COLO829 (cell line): ENCODE data around the gene RNF145.
A peak's percentile ranks its signal among the peaks of the same experiment; 100 is the strongest.
"Not testable (repeated sequence)": the region's sequence is repeated elsewhere in the genome, so short reads cannot be mapped to it uniquely, and the experiment has no call there.

ENCODE experiments used
- DNase-seq: peaks from one replicate; pipeline ENCODE4 v3.0.0; 2012; ENCODE audit warnings: low spot score

The RNF145 gene

DNA sequence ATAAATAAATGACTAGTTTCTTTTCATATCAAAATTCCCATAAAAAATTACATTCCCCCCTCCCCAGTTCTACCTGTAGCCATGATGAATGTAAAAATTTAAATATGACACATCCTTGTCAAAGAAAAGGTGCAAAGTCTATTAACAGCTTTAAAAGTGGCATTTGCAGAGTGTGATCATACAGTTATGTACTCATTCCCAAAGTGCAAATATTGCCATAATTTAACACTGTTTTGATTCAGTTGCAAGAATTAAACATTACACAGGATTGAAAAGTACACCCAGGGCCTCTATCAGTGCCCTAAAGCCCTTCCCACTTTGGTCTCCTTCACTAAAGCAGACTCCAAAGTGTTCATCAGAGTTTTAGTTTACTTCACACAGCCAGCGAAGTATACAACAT lies 51.8 kb downstream of the RNF145 start:
- DNase-seq = no peak

DNA sequence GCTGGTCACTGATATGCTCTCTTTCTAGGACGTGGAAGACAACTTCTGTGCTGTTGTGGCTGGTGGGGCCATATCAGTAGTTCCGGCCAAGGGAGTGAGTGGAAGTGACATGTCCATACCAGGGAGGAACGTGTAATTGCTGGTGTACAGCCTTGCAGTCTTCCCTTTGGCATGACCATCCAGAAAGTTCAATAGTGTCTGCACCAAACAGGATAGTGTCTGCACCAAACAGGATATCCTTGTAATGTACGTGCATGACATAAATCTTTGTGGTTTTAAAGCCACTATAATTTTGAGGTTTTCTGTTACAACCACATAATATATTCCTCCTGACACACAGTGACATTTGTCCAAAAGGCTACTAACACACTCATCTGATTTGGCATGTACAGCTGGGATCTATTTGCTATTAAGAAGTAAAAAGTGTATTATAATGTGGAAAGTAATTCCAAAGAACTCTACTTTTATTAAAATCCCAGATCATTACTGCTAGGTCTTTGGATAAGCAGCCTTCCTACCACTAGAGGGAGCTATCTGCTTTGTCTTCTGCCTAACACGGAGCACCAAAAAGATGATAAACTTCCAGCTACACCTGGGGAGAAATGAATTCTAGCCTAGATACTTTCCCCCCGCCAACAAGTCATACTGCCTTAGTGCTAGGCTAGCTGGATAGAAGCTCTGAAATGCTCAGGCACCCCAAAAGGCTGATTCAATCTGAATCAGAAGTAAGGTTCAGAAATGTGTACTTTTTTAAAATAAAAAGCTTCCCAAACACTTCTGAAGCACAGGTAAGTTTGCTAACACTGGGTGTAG lies 52.7 kb downstream of the RNF145 start:
- peak; percentile 61 for DNase-seq

DNA sequence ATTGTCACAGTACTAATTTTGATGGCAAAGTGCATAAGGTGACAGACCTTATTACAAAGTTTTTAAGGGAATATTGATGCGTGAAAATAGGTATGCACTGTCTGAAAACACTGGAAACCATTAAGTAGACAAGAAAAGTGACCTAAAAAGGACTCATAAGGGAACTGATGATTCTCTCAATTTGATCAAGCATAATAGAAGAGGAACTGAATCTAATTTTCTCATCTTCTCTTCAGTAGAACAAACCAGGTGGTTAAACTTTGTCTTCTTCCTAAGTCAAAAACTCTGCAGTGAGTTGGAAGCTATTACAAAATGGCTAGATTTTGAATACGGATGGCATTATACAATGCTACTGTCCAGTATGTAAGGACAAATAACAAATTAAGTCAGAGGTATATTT lies 53.4 kb downstream of the RNF145 start:
- no peak for DNase-seq

DNA sequence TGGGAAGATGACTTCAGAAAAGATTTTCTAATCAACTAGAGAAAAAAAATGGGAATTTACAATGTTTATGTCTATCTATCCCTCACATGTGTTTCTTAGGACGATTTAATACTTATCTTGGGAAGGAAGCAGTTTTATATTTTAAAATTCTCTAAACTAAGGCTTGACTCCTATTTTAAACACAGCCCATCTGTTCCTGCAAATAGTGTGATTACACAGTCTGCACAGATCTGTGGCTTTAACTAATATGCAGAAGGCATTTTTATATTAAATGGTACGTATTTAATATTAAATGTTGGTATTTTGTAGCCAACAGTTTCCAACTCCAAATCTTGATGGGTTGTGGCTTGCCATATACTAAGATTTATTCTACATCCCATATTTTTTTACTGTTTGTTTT lies 56.5 kb downstream of the RNF145 start:
- no peak for DNase-seq

DNA sequence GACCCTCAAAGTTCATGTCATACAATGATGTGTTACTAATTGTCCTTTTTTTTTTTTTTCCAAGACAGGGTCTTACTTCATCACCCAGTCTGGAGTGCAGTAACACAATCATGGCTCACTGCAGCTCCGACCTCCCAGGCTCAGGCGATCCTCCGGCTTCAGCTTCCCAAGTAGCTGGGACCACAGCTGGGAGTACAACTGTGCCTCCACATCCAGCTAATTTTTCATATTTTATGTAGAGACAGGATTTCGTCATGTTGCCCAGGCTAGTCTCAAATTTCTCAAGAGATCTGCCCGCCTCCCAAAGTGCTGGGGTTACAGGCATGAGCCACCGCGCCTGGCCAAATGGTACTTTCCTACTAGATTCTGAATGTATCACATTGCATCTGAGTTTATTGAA lies 60.3 kb downstream of the RNF145 start:
- no peak for DNase-seq

DNA sequence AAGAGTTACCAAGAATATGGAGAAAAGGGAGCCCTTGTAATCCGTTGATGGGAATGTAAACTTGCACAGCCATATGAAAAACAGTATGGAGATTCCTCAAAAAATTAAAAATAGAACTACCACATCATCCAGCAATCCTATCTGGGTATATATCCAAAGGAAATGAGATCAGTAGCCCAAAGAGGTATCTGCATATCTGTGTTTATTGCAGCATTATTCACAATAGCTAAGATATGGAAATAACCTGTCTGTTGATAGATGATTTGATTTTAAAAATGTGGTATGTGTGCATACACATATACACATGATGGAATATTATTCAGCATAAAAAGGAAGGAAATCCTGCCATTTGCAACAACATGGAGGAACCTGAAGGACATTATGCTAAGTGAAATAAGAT lies 61.4 kb downstream of the RNF145 start:
- no peak for DNase-seq

DNA sequence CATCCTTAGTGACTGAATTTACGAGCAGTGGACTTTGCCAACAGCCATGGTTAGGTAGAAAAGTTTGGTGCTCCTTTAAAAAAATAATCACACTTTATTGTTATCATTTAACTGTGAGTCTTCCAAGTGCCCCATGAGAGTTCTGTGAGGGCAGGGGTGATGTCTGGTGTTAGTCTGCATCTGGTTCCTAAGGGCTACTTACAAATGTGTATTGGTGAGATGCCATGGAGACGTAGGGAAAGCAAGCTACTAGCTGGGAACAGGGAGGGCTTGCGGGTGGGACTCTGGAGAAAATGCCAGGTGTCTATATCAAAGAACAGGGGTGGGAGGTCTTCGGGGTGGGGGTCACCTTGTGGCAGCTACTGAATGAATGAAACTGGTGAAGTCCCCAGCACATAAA lies 62.5 kb downstream of the RNF145 start:
- no peak for DNase-seq

DNA sequence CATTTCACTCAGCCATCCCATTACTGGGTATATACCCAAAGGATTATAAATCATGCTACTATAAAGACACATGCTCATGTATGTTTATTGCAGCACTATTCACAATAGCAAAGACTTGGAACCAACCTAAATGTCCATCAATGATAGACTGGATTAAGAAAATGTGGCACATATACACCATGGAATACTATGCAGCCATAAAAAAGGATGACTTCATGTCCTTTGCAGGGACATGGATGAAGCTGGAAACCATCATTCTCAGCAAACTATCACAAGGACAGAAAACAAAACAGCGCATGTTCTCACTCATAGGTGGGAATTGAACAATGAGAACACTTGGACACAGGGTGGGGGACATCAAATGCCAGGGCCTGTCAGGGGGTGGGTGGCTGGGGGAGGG lies 64.2 kb downstream of the RNF145 start:
- DNase-seq = not testable (repeated sequence)

DNA sequence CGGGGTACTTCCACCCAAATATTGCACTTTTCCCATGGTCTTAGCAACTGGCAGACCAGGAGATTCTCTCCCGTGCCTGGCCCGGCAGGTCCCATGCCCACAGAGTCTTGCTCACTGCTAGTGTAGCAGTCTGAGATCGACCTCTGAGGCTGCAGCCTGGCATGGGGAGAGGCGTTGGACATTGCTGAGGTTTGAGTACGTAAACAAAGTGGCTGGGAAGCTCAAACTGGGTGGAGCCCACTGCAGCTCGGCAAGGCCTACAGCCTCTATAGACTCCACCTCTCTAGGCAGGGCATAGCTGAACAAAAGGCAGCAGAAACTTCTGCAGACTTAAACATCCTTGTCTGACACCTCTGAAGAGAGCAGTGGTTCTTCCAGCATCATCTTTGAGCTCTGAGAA lies 69.6 kb downstream of the RNF145 start:
- DNase-seq = no peak

DNA sequence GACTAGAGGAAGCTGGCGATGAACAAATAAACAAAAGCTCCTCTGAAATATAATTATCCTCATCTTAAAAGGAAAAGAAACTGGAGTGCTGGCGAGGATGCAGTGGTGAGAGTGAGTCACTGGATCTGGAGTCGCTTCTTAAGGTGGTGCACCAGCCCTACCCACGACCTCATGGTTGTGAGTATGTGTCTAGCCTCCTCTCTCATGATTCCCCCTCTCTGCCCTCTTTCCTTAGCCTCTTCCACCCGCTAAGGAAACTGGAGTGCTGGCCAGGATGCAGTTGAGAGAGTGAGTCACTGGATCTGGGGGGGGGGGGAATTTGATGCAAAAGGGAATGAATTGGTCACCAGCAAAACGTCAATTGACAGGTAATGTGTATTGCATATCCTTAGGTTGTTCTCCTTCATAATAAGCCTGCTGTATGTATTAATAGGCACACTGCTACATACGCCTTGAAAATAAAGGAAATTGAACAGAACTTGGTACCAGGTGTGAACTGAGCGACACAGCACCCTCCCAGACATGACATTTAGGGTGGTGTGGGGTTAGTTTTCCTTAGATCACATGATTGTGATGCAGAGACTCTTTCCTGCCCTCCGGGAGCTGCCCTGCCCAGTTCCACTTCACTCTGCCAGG lies 73.3 kb downstream of the RNF145 start:
- peak; percentile 32 for DNase-seq

DNA sequence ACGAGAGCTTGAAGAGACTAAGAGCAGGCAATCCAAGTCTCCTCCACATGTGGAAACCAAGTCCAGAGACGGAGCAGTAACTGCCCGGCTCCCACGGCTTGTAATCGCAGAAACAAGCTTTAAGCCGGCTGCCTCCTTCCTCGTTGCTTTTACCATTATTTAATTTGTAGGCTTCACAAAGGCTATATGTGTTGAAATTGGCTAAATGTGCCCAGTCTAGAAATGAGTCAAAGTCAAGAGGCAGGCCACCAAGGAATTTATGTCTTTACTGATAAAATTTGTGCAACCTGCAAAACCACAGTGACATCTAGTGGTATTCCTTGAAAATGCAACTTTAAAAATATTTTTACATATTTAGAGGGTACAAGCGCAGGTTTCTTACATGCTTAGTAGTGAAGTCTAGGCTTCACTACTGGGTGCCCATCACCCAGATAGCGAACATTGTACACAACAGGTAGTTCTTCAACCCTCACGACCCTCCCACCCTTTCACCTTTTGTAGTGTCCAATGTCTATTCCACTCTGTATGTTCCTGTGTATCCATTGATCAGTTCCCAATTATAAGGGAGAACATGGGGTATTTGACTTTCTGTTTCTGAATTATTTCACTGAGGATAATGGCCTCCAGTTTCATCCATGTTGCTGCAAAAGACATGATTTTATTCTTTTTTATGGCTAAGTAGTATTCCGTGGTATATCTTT lies 76.2 kb downstream of the RNF145 start:
- peak; percentile 56 for DNase-seq

DNA sequence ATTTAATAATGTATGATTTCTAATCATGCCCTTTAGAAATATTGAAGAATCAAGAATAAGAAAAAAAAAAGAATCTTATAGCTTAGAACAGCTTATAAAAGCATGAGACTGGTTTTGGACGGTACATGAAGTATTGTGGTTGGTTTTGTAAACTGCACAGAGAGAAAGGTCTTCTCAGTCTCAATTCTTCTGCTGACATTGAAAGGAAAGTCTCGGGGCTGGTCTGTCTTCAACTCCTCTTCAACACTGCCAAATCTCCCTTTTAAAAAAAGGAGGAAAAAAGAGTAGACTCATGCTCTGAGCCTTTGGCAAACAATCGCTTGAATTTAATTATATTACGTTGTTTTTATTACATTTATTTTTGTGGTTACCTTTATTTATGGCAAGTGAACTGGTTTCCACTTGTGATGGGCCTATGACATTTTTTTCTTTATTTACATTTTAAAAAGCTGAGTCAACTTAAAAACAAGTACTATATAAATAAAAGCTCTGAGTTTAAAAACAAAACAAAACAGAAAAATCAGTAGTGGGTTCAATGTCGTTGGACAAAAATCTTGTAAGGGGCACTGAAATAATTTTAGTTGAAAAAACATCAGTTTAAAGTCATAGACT lies 76.8 kb downstream of the RNF145 start:
- no peak for DNase-seq

DNA sequence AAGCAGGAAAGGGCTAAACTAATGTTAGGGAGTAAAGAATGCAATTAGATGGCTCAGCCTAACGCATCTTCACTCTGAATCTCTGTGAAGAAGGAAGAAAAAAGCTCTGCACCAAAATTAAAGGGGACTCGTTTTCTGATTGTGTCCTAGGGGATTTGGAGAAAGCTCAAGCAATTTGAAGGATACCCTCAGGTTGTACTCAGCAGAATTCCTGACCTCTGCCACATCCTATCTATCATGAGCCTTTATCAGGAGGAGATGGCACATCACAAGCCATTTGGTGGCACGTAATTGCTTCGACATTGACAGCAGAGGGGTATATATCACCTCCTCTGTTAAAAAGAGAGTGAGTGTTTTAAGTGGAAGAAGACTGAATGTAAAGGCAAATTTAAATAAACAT lies 77.4 kb downstream of the RNF145 start:
- no peak for DNase-seq

DNA sequence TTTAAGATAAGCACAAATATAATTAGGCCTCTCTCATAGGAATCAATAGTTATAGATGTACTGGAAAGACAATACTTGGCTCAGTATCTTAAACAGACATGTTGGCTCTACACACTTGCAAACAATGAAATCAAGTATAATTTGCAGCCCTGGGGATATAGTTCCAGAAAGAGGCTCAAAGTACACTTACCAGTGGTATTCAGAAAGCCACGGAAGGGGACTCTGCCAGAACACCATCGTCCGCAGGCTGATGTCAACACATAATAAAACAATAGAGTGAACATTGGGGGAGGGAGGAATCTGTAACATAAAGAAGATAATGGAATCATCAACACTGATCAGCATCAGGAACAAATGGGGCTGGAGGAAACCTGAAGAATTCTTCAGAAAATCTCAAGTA lies 78.5 kb downstream of the RNF145 start:
- no peak for DNase-seq

DNA sequence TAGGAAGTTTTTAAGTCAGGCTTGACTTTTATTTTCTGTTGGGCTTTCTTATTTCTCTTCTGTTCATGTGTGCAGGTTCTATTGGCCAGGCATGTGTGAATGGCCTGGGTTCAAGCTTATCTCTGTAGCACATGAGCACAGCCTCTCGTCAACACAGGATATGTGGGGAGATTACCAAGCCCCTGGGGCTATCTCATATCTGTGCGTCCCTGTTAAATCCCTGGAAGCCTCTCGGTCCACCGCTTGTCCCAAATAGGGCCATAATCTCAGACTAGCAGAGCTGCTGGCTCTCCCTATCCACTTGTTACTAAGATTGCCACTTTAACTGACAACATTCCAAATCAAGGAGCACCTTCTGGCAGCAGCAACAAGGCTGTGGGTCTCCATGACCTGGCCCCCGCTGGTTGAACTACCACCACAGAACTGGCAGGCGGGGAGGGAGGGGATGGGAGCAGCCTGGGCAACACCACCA lies 81.2 kb downstream of the RNF145 start:
- DNase-seq = no peak

DNA sequence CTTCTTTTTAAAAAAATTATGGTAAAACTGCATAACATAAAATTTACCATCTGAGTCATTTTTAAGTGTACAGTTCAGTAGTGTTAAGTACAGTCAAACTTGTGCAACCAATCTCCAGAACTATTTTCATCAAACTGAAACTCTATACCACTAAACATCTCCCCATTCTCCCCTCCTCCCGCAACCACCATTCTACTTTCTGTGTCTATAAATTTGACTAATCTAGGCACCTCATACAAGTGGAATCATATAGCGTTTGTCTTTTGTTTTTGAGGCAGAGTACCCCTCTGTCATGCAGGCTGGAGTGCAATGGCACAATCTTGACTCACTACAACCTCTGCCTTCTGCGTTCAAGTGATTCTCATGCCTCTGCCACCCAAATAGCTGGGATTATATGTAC lies 85.7 kb downstream of the RNF145 start:
- no peak for DNase-seq

DNA sequence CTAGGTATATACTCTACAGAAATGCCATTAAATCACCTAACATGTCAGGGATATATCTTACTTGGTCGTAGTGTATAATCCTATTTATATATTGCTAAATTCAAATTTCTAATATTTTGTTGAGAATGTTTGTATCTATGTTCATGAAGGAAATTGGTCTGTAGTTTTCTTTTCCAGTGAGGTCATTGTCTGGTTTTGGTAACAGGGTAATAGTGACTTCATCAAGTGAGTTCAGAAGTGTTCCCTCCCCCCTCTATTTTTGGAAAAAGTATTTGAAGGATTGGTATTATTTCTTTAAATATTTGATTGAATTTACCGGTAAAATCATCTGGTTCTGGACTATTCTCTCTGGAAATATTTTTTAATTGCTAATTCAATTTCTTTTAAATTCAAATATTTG lies 86.2 kb downstream of the RNF145 start:
- no peak for DNase-seq

DNA sequence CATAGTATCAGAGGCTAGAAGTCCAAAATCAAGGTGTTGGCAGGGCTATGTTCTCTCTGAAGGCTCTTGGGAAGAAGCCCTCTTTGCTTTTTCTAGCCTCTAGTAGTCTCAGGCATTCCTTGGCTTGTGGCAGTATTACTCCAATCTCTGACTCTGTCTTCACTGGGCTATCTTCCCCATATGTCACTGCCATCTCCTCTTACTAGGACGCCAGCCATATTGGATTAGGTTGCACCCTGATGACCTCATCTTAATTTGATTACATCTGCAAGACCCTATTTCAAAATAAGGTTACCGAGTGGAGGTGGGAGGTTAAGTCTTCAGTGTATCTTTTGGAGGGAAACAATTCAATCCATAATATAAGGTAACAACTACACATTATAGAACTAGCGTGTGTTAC lies 88.3 kb downstream of the RNF145 start:
- no peak for DNase-seq

DNA sequence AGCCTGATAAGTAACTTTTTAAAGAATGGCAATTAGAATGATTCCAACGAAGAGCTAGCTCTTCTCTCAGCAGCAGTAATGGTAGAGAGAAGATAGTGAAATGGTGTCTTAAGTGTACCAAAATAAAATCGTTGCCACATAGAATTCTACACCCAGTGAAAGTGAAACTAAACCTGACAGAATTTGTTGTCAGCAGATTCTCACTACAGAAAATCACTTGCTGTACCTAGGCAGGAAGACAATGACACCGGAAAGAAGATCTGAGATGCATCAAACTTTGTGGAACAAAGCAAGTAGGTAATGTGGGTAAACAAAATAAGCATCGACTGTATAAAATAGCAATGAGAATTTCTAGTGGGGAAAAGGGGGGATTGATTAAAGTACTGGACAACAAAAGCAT lies 88.9 kb downstream of the RNF145 start:
- no peak for DNase-seq

DNA sequence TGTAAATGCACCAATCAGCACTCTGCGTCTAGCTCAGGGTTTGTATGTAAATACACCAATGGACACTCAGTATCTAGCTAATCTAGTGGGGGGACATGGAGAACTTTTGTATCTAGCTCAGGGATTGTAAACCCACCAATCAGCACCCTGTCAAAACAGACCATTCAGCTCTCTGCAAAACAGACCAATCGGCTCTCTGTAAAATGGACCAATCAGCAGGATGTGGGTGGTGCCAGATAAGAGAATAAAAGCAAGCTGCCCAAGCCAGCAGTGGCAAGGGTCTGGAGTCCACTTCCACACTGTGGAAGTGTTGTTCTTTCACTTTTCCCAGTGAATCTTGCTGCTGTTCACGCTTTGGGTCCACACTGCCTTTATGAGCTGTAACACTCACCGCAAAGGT lies 89.5 kb downstream of the RNF145 start:
- DNase-seq = not testable (repeated sequence)

DNA sequence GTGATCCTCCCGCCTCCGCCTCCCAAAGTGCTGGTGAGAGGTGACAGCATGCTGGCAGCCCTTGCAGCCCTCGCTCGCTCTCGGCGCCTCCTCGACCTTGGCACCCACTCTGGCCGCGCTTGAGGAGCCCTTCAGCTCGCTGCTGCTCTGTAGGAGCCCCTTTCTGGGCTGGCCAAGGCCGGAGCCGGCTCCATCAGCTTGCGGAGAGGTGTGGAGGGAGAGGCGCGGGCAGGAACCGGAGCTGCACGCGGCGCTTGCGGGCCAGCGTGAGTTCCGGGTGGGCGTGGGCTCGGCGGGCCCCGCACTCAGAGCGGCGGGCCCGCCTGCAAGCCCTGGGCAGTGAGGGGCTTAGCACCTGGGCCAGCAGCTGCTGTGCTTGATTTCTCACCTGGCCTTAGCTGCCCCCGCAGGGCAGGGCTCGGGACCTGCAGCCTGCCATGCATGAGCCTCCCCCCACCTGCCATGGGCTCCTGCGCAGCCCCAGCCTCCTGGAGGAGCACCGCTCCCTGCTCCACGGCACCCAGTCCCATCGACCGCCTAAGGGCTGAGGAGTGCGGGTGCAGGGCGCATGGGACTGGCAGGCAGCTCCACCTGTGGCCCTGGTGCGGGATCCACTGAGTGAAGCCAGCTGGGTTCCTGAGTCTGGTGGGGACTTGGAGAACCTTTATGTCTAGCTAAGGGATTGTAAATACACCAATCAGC lies 90.2 kb downstream of the RNF145 start:
- DNase-seq = not testable (repeated sequence)

DNA sequence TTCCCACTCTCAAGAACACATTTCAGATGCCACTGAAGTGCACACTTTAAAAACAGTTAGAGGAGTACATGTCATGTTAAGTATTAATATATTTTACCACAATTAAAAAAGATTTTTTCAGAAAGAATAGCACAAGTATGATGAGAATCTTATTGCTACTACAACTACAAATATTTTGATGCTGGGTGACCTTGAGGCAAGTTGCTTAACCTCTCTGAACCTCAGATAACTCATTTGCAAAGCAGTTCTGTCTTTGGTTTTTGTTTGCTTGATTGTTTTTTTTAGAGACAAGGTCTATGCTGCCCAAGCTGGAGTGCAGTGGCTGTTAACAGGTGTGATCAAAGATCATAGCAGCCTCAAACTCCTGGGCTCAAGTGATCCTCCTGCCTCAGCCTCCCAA lies 95.9 kb downstream of the RNF145 start:
- DNase-seq = no peak
